AG08396 (cell line): Measurements from ENCODE around the gene VNN1.
A peak's percentile ranks its signal among the peaks of the same experiment; 100 is the strongest.

Source experiments
- DNase-seq: peaks from one replicate; pipeline ENCODE4 v3.0.0; 2012; ENCODE audit warnings: low spot score, mixed read lengths

Gene VNN1

GRCh38 chr6:132713352-132714134 is at the start of gene VNN1:
Gene VNN1, minus strand, starts transcription at chr6:132714055. Its CDS starts 20 bp downstream, at chr6:132714035.
- DNase-seq, result no peak

GRCh38 chr6:132763269-132763668 is 49.4 kb upstream of the VNN1 start:
- no peak for DNase-seq

- DNase-seq, result no peak
These were observed 46.4 kb upstream of the VNN1 start for GRCh38 chr6:132760256-132760655.

GRCh38 chr6:132758689-132759088 is 44.8 kb upstream of the VNN1 start:
- DNase-seq, result no peak

- no peak for DNase-seq
These were observed 38.4 kb upstream of the VNN1 start for GRCh38 chr6:132752255-132752654.

GRCh38 chr6:132751828-132752227 is 38.0 kb upstream of the VNN1 start:
- DNase-seq, result no peak

GRCh38 chr6:132751306-132751705 is 37.5 kb upstream of the VNN1 start:
- no peak for DNase-seq

- DNase-seq, result no peak
These were observed 36.8 kb upstream of the VNN1 start for GRCh38 chr6:132750455-132751248.

GRCh38 chr6:132749111-132749510 is 35.3 kb upstream of the VNN1 start:
- DNase-seq, result no peak

GRCh38 chr6:132748446-132748845 is 34.6 kb upstream of the VNN1 start:
- DNase-seq, result no peak

- no peak for DNase-seq
These were observed 32.2 kb upstream of the VNN1 start for GRCh38 chr6:132746048-132746447.

GRCh38 chr6:132742495-132742894 is 28.6 kb upstream of the VNN1 start:
- DNase-seq, result no peak

- DNase-seq, result no peak
These were observed 27.4 kb upstream of the VNN1 start for GRCh38 chr6:132741281-132741680.

- DNase-seq, result no peak
These were observed 22.4 kb upstream of the VNN1 start for GRCh38 chr6:132736239-132736638.

- DNase-seq, result peak; percentile 24
These were observed 20.9 kb upstream of the VNN1 start for GRCh38 chr6:132734694-132735236.

GRCh38 chr6:132733814-132734213 is 20.0 kb upstream of the VNN1 start:
- no peak for DNase-seq

GRCh38 chr6:132733283-132733682 is 19.4 kb upstream of the VNN1 start:
- no peak for DNase-seq

GRCh38 chr6:132731086-132731485 is 17.2 kb upstream of the VNN1 start:
- DNase-seq, result no peak

- DNase-seq, result peak; percentile 66
These were observed 16.7 kb upstream of the VNN1 start for GRCh38 chr6:132730560-132730959.

- no peak for DNase-seq
These were observed 14.8 kb upstream of the VNN1 start for GRCh38 chr6:132728616-132729015.

GRCh38 chr6:132726608-132726975 is 12.7 kb upstream of the VNN1 start:
- no peak for DNase-seq

GRCh38 chr6:132725947-132726607 is 12.2 kb upstream of the VNN1 start:
- DNase-seq, result no peak

GRCh38 chr6:132725471-132725870 is 11.6 kb upstream of the VNN1 start:
- DNase-seq, result no peak
